GM18526 (cell line): ENCODE data around the gene RANBP10.

Experiments used
- POLR2A ChIP-seq: IDR thresholded peaks from 3 replicates; pipeline ENCODE4 v1.6.1; 2011; ENCODE audit not compliant: insufficient read length; ENCODE audit errors: extremely low read depth

RANBP10 gene

DNA sequence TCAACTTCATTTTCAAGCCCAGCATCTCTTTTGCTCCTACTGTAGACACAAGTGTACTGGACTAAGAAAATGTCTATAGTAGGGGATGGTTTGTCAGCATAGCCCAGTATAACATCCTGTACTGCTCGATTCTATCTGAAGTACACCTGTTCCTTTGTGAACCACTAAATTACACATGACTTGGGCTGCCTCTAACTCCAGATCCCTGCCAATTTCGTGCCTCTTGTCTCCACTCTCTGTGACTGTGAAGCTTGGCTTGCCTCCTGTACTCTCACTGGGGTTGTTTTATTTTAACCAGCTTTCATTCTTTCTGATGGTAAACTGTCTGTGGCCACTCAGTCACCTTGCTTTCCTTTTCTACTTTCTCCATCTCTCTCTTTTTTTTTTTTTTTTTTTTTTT is 111.7 kb downstream of the RANBP10 start:
- no peak for TF ChIP-seq POLR2A

DNA sequence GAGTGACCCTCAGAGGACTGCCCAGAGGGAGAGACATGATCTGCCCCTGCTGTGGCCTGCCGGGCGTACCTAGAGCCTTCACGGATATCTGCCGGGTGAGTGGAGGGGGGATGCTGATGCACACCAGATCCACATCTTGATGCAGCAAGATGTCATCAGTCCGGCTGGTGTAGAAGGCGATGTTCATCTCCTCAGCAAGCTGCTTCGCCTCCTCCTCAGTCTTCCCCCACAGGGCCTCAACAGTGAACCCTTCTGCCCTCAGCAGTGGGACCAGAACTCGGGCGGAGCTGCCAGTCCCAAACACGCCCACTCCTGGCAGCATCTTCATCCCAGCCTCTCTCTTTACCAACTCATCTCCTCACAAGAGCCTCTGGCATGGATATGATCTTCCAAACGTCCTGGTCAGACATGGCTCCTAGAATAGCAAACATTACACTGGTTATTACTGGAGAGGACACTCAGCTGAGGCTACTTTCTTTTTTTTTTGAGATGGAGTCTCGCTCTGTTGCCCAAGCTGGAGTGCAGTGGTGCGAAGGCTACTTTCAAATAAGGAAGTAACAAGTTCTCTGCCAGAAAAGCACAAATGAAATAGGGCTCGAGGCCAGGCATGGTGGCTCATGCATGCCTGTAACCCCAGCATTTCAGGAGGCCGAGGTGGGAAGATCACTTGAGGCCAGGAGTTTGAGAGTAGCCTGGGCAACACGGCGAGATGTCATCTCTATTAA is 120.8 kb downstream of the RANBP10 start:
- no peak for TF ChIP-seq POLR2A

DNA sequence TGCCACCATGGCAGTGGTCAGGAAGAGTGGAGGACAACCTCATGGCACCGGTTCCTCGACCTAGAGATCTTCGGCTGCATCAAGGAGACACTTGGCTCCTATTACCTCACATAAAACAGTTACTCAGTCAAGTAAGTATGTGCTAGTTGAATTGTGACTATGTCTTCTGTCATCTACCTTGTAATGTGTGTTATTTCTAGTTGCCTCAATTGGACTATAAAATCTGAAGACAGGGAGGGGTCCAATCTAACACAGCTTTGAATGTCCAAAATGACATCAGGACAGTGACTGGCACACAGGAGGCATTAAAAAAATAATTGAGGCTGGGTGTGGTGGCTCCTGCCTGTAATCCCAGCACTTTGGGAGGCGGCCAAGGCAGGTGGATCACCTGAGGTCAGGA is 122.6 kb downstream of the RANBP10 start:
- no peak for TF ChIP-seq POLR2A

- TF ChIP-seq POLR2A = no peak
These were observed 126.1 kb downstream of the RANBP10 start for GRCh38 chr16:67679935-67680897.

DNA sequence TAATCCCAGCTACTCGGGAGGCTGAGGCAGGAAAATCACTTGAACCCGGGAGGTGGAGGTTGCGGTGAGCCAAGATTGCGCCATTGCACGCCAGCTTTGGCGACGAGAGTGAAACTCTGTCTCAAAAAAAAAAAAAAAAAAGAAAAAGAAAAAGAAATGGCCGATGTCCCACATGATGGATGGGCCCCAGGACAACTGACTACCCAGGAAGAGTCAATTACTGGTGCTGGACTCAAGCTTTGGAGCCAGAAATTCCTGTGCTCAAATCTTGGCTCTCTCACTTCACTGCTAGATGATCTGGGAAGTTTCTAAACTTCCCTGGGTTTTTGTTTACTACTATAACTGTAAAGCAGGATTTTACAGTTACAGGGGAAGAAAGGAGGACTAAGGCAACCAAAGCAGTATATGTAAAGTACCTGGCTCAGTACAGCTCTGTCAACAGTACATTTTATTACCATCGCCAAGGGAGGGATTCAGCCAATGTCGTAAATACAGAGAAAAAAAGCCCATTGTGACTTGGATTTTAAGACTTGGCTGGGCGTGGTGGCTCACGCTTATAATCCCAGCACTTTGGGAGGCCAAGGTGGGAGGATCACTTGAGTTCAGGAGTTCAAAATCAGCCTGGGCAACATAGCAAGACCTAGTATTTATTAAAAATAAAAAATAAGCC is 127.9 kb downstream of the RANBP10 start:
- TF ChIP-seq POLR2A = no peak

DNA sequence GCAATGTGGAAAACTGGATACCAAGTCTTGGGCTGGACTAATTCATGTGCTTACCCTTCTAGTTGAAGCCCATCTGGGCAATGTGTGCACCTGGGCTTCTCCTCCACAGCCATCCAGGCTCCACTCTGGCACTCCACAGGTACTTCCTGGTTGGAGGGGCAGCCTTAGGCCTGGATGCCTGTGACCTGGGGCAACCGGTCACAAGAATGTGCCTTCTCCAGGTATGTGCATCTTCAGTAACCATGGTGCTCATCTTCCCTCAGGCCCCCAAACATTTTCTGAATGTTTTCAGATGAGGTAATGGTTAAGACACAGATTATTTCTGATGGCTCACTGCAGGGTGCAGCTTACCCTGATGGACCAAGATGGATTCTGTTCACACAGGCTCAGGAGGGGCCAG is 128.6 kb downstream of the RANBP10 start:
- no peak for TF ChIP-seq POLR2A

- TF ChIP-seq POLR2A = no peak
These were observed 129.4 kb downstream of the RANBP10 start for GRCh38 chr16:67676939-67677338.

DNA sequence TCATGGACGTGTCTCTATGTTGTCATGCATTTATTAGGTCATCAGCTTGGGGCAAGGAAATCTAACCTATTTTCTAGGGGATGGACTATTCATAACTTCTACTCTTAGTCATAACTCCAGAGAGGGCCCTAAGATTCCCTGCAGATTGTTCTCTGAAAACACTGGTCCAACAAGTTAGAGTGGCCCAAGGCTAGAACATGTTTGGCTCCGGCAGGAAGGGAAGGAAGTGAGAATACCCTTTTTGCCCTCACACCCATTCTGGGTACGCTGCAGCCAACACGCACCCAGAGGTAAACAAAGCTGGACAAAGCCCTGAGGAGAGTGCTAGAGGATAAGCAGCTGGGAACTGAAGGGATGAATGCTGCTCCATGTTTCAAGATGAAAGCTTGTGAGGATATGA is 129.8 kb downstream of the RANBP10 start:
- no peak for TF ChIP-seq POLR2A

DNA sequence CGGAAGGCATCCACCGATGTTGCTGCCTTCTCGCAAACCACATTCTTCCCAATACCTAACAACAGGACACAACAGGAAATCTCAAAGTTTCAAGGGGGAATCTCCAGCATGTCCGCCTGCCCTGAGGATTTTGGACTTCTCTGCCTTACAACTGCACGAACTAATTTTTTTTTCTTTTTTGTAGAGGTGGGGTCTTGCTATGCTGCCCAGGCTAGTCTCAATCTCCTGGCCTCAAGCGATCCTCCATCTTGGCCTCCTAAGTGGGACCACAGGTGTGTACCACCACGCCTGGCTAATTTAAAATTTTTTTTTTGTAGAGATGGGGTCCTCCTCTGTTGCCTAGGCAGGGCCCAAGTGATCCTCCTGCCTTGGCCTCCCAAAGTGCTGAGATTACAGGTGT is 130.4 kb downstream of the RANBP10 start:
- TF ChIP-seq POLR2A = no peak

- no peak for TF ChIP-seq POLR2A
These were observed 130.8 kb downstream of the RANBP10 start for GRCh38 chr16:67675579-67675935.

DNA sequence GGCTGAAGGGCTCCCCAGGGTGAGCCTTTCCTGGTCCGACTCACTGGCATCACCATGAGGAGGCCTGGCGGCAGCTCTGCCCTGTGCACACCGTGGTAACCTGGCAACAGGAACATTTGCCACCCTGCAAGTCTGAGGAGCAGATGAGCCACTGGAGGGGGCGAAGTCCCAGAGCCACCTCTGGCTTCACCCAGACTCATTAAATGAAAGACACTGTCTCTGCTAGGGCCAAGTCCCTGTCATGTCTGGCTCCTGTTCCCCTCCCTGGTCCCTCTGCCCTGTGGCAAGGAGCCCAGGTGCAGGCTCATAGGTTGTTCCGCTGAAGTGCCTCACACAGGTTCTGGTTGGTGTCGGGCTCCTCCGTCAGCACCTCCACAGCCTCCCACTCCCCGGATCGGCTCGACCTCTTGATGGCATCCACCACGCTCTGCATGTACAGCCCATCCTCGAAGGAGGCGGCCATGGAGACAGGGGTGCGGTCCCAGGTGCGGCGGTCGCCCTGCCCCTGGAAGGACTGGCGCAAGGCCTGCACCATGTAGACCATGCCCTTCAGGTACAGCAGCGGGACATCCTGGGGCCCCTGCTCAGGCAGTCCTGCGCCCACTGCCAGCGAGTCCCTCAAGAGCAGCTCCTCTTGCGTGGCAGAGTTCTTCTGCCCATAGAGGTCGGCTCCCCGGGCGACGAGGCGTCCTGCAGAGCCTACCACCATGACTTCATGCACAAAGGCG is 131.3 kb downstream of the RANBP10 start:
- TF ChIP-seq POLR2A = no peak

- no peak for TF ChIP-seq POLR2A
These were observed 132.4 kb downstream of the RANBP10 start for GRCh38 chr16:67673712-67674580.
